GM19240 (cell line): ENCODE data around the gene THSD7A.

ENCODE experiments used
- DNase-seq: peaks from one replicate; pipeline ENCODE4 v3.0.0; 2011; ENCODE audit warnings: low spot score; ENCODE audit not compliant: insufficient read length

Gene THSD7A

DNA sequence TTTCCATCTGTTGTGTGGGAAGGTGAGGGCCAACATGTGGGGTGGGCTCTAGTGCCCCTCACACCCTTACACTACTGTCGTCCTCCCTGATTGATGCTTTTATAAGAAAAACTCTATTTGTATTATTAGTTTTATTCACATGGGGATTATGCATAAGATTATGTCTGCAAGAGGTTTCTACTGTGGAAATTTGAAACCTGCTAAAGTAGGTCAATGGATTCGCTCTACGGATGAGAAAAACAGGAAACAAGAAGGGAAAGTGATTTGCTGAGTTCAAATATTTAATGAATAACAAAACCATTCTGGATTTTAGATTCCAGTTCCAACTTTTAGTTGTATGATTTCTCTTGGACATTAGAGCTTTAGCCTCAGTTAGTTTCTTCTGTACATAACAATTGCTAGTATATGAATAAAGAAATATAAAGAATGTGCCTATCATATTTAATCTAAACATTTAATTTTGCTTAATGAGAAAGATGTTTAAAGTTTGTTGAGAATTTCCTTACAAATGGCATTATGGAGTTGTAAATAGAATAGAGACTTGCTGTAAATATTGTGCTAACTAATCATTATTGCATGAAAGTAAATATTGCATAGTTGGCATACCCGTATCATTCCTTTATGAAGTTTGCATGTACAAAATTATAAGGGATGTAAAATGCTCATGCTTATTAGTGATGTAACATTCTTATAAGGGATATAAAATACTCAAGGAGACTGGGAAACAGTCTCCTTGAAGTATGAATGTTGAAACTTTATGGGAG is 193.8 kb downstream of the THSD7A start:
- no peak for DNase-seq

DNA sequence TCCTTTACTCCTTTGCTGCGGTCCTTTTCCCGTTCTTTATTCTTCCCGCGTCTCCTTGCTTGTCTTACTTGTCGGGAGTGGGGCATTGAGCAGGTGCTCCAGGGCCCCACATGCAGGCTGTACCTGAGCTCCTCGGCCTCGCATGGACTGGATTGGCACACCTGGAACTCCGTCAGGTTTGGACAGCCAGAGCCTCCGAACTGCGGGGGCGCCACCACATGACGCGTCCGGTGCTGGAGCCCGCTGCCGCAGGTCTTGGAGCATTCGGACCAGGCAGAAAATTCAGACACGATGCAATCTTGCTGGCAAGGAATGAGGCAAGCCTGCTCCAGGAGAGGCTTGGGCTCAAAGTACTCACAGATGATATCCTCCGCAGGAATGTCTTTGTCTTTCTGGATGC is 195.7 kb downstream of the THSD7A start:
- DNase-seq = no peak

DNA sequence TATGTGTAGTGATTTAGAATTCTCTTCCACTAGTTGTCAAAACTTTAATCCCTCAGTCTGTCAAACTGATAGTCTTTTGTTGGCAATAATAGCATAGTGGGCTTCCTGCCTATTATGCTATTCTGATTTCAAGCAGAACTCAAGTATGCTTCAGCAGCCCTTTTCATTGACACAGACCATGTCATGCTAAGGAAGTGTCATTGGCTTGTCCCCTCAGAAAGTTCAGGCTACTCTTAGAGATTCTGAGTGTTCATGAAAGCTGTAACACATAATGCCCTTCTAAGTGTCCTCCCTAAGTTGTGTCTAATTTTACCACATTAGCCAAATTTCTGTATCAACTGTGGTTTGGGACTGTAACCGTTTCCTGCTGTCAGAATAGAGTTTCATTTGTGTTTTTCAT is 198.7 kb downstream of the THSD7A start:
- no peak for DNase-seq

GRCh38 chr7:11630355-11630754 is 201.6 kb downstream of the THSD7A start:
- DNase-seq = no peak

DNA sequence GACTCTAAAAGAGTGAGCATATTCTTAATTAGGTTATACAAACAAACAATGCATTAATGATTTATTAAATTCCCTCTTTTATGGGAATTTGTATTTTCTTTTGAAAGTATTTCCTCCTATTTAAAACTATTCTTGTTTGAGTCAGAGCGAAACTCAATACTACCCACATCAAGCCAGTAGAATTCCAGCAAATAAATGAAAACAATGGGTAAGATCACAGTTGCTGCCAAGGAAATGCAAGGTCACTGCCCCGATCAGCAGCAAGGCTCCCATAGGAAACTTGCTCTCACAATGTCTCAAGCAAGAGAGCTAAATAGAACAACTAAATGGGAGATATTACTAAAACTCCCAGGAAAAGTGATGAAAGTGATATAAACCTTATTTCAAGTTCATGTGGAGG is 206.3 kb downstream of the THSD7A start:
- DNase-seq = no peak

DNA sequence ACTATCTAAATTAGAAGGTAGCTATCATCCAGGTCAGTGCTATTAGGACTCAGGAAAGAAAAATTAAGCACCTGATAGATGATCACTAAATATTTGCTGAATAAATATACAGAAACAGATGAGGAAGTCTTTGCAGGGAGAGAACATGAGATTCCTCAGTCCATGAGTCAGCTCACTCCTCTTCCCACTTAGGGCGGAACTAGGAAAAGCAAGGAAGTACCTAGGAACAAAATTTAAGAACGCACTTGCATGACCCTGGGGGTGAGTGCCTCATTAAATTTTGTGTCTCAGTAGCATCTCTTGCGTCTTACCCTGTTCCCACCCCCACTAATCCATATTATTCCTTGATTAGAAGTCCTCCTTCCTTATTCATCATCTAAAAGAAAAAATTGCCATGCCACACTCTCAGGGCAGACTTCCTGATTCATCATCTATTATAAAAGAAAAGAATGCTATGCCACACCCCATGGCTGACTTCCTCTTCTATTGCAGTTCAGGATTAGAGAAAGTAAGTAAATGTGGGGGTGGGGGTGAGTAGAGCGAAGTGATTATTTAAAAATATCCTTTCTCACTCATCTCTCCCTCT is 208.8 kb downstream of the THSD7A start:
- no peak for DNase-seq

- DNase-seq = no peak
Observed at GRCh38 chr7:11620406-11621253, 211.4 kb downstream of the THSD7A start.

- no peak for DNase-seq
Observed at GRCh38 chr7:11616466-11616865, 215.5 kb downstream of the THSD7A start.

GRCh38 chr7:11615174-11615573 is 216.8 kb downstream of the THSD7A start:
- no peak for DNase-seq

DNA sequence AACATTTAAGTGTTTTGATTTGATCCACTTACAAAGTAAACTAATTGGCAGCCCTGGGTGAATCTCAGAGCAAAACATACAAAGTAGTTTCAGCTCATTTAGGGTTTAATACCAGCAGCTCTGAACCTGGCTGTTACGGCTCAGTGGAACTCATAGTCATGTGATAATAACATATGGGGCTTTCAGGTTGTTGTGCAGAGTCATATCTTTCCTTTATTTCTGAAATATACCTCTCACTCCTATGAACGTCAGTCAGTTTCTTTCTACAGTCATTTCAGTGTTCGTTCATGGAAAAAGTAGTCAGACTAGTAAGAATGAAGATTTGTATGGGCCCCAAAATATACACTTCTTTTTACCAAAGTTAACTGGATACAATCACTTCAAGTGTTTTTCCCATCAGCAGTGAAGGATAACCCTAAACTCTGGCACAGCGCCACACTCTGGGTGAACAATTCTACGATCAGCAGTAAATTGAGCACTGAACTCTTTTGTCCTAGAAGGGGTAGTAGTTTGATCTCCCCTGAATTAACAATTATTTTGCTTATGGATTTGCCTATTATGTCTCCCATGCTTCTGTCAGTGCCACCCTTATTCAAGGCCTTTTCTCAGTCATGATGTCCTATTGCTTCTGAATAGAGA is 218.6 kb downstream of the THSD7A start:
- DNase-seq = no peak

DNA sequence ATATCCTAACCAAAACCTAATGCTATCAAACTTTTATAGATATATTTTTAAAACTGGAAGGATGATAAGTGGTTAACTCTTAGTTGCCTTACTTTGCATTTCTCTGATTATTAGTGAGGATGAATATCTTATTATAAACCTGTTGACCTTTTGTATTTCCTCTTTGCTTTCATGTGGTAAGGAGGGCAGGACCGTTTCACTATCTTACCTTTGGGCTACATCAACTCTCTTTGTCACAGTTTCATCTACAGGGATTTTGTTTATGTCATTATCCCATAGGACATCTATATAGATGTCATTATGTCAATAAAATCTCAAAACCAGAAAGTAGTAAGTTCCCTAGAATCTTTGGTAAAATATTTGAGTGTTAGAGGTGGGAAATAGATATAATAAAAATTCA is 219.3 kb downstream of the THSD7A start:
- DNase-seq = no peak

- no peak for DNase-seq
Observed at GRCh38 chr7:11609096-11609670, 222.8 kb downstream of the THSD7A start.

GRCh38 chr7:11607686-11608085 is 224.3 kb downstream of the THSD7A start:
- DNase-seq = no peak

GRCh38 chr7:11605749-11606148 is 226.2 kb downstream of the THSD7A start:
- no peak for DNase-seq

DNA sequence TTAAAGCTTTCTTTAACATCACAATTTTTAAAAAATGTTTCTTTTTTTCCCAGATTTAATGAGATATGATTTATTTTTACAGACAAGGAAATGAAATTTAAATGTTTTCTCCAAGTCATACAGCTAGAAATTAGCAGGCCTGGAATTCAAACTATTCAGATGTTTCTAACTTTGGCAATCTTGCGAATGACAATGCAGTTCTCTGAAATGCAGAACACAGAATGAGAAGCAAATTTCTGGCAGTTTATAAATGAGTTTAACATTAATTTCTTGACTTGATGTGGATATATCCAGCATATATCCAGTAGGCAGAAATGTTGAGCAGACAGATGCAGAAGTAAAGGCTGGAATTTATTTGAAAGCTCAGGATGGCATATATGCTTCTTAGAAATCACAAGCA is 227.5 kb downstream of the THSD7A start:
- DNase-seq = no peak

DNA sequence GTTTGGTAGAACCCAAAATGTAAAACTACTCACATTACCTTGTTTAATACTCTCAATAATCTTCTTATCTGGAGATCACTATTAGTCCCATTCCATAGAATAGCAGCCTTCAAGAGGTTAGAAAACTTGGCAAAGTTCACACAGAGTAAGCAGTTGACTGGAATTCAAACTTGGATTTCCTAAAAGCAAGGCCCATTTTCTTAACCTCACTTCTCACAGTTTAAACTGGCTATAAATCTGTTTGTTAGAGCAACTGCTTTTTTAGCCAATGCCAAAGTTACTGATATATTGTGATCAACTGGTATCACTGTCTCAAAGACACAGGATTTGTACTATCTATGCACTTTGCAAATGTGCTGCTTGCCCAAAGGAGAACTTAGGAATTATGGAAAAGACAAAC is 230.2 kb downstream of the THSD7A start:
- DNase-seq = no peak

DNA sequence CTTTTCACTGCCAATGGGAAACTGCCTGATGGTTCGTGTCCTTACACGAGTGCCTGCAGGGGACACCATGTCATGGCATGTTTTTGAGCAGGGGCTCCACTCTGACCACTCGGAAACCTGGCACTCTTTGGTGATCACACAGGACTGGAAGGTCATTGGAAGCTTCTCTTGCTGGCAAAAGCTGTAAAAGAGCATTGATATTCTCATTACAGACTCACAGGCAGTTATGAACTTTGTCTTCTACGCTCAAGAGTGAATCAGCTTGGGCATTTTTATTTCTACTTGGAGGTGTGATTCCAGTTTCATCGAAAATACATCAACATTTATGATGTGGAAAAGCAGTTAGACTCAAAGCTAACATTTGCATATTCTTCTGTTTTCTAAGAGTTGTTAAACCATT is 238.7 kb downstream of the THSD7A start:
- DNase-seq = no peak

GRCh38 chr7:11592699-11593098 is 239.3 kb downstream of the THSD7A start:
- no peak for DNase-seq

GRCh38 chr7:11591943-11592342 is 240.1 kb downstream of the THSD7A start:
- DNase-seq = no peak

GRCh38 chr7:11591055-11591633 is 240.9 kb downstream of the THSD7A start:
- no peak for DNase-seq

DNA sequence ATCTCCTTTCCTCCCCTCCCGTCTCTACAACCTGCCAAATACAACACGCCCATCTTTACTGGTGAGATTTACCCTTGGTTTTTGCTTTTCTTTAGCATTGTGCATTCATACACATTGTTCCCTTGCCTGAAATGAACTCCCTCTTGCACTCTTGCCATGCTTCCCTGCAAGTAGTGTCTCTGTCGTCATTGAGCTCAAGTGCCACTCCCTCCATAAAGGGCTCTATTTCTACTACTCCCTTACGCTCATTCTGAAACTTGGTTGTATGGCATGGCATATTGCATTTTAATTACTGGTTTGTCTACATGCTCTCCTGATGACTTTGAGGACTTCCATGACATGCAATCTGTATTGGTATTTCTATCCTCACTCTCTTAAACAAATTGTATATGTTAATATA is 242.7 kb downstream of the THSD7A start:
- DNase-seq = no peak
